SU-DHL-6 (cell line): ENCODE results near the gene CMPK2.

Source experiments
- CTCF ChIP-seq: fragments of 200-600 bp; sonication (generic); IDR thresholded peaks from one replicate; pipeline ENCODE4 v1.5.1; 2017; ENCODE audit warnings: antibody characterized with exemption, mild to moderate bottlenecking, low read length, moderate library complexity; ENCODE audit not compliant: insufficient read depth, poor library complexity, severe bottlenecking
- EZH2phosphoT487 ChIP-seq: fragments of 200-600 bp; sonication (generic), shearing (Covaris generic); conservative IDR thresholded peaks from 2 replicates; pipeline ENCODE4 v1.6.1; 2018; ENCODE audit warnings: mild to moderate bottlenecking, antibody characterized with exemption, low read length, moderate library complexity, mixed read lengths

- TF ChIP-seq CTCF (no peak), EZH2phosphoT487 (no peak)
Observed at GRCh38 chr2:6855860-6856547, 9.7 kb downstream of the CMPK2 start.
